C4-2B (cell line): ENCODE results near the gene GPI.

Experiments used
- CTCF ChIP-seq: fragments of 450-650 bp; conservative IDR thresholded peaks from 2 replicates; pipeline ENCODE4 v1.5.1; 2017; ENCODE audit warnings: mild to moderate bottlenecking
- ZFX ChIP-seq: fragments of 450-650 bp; IDR thresholded peaks from 2 replicates; pipeline ENCODE4 v1.6.1; 2017

GRCh38 chr19:34325181-34325580 is 39.8 kb upstream of the GPI start:
- TF ChIP-seq CTCF (no peak), ZFX (no peak)
